Thyroid gland (tissue), 4 donors: ENCODE data around the gene MVB12B.

Experiments
- CTCF ChIP-seq, 6 experiments: fragments of 200-600 bp in 3 of 6; fragments of 450-650 bp in 3 of 6; sonication (generic) in 3 of 6; IDR thresholded peaks; one replicate each; pipeline ENCODE4 v1.5.1; 2016 to 2019; ENCODE audit warnings: antibody characterized with exemption in 6 of 6, mild to moderate bottlenecking in 2 of 6, inconsistent platforms in 1 of 6, moderate library complexity in 1 of 6
- POLR2A ChIP-seq, 2 donors: fragments of 450-650 bp; IDR thresholded peaks; one replicate each; pipeline ENCODE4 v1.6.1; 2017; ENCODE audit warnings: antibody characterized with exemption in 2 of 2, mild to moderate bottlenecking in 2 of 2, moderate library complexity in 1 of 2

- TF ChIP-seq CTCF (IDR thresholded peaks at IDR 0.05) (no peak), POLR2A (IDR thresholded peaks at IDR 0.05) (no peak)
Observed at GRCh38 chr9:126418608-126419007, 92.0 kb downstream of the MVB12B start.
